ENCODE data around the gene PRLH.

Gene PRLH

DNA sequence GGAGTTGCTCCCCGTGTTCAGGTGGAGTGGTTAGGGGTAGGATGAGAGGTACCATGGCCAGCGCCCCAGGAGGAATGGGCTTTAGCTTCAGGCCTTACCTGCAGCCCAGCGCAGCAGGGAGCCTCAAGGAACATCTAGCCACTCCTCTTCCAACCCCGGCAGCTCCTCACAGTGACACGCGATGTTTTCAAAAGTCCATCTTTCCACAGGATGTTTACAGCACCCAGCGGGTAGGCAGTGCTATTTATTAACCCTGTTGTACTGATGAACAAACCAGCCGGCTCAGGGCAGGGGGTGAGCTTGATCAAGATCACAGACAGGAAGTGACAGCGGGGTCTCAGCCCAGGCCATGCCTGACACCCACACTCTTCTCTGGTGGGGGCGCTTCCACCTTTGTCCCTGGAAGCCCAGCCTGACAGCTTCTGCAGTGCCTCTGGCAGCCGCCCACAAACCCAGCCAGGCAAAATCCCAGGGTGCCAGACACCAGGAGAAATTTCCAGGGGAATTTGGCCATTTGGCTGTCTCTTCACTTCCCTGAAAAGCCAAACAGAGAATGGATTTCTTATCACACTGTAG lies 18.4 kb upstream of the PRLH start:
- H3K36me3 ChIP-seq (replicated peaks): peaks cover 61% of the 10 kb centered on the region
- no peak for DNase-seq
- TF ChIP-seq, protein P1, sequence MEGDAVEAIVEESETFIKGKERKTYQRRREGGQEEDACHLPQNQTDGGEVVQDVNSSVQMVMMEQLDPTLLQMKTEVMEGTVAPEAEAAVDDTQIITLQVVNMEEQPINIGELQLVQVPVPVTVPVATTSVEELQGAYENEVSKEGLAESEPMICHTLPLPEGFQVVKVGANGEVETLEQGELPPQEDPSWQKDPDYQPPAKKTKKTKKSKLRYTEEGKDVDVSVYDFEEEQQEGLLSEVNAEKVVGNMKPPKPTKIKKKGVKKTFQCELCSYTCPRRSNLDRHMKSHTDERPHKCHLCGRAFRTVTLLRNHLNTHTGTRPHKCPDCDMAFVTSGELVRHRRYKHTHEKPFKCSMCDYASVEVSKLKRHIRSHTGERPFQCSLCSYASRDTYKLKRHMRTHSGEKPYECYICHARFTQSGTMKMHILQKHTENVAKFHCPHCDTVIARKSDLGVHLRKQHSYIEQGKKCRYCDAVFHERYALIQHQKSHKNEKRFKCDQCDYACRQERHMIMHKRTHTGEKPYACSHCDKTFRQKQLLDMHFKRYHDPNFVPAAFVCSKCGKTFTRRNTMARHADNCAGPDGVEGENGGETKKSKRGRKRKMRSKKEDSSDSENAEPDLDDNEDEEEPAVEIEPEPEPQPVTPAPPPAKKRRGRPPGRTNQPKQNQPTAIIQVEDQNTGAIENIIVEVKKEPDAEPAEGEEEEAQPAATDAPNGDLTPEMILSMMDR (IDR thresholded peaks at IDR 0.05; ENCODE audit: low read depth, low read length, missing control alignments): no peak
- no peak overlapping the region for H3K27ac ChIP-seq
- no peak overlapping the region for H3K4me3 ChIP-seq (ENCODE audit: low read depth, low read length)
- in situ Hi-C loops (cut with HindIII; ENCODE audit: low pct_ligation_motif_present, low sequenced_read_pairs): no loop called here
- no peaks in the 10 kb centered on the region for H3K27me3 ChIP-seq (replicated peaks)

DNA sequence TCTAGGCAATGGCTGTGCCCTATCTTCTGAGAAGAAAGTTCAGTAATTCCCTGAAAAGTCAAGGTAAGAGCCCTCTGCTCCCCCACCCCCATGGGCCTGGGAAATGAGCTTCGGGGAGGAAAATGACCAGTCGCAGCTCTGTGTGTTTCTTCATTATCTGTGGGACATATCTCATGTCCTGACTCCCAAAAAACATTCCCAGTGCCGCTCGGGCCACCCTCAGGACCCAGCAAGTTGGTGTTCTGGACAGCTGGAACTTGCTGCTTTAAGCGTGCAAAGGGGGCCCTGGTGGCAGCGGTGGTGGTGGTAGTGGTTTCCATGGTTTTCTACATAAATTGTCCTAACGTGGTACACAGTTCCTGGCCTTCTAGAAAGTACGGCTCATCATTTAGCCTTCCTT lies 17.2 kb upstream of the PRLH start:
- no peak for DNase-seq
- no peak overlapping the region for H3K4me3 ChIP-seq (ENCODE audit: low read depth, low read length)
- peaks cover 74% of the 10 kb centered on the region for H3K36me3 ChIP-seq (replicated peaks)
- H3K27ac ChIP-seq: no peak overlapping the region
- no peaks in the 10 kb centered on the region for H3K27me3 ChIP-seq (replicated peaks)
- in situ Hi-C loops (cut with HindIII; ENCODE audit: low pct_ligation_motif_present, low sequenced_read_pairs): no loop called here
- TF ChIP-seq, protein P1 (IDR thresholded peaks at IDR 0.05; ENCODE audit: low read depth, low read length, missing control alignments): no peak

DNA sequence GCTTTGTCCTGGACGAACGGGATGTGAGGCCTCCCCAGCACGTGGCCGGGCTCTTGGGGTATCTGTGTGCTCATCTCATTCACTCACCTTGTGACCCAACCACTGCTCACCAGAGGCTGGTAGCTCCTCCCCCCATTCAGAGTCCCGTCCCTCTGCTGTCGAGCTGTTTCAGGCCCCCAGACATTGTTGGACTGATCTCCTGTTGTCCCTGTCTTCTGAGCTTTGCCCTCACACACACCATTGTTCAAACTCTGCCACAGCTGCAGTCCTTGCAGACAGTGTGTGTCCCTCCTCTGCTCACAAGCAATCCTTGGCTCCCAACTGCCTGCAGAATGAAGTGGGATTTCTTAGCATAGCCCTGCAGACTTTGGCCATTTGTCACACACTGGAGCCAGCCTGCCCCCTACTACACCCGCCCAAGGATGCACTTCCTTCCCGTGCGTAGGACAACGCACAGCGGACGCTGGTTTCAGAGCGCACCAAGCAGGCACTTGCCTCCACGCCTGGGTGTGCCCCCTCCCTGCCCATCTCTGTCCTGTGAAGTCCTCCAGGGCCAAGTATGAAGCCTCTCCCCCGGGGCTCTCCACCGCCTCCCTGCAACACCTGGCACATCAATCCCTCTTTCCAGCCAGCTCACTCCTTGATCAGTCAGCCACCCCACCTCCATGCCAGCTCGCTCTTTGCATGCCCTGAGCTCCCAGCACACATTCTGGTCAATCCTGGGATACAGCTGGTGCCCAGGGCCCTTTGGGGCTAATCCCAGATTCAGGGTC lies 16.5 kb upstream of the PRLH start:
- DNase-seq: no peak
- Histone ChIP-seq H3K4me3 (ENCODE audit: low read depth, low read length) (no peak overlapping the region), H3K27me3 (replicated peaks) (no peaks in the 10 kb centered on the region), H3K36me3 (replicated peaks) (peaks cover 80% of the 10 kb centered on the region), H3K27ac (no peak overlapping the region)
- in situ Hi-C loops (cut with HindIII; ENCODE audit: low pct_ligation_motif_present, low sequenced_read_pairs): no loop called here
- TF ChIP-seq, protein P1 (IDR thresholded peaks at IDR 0.05; ENCODE audit: low read depth, low read length, missing control alignments): no peak

DNA sequence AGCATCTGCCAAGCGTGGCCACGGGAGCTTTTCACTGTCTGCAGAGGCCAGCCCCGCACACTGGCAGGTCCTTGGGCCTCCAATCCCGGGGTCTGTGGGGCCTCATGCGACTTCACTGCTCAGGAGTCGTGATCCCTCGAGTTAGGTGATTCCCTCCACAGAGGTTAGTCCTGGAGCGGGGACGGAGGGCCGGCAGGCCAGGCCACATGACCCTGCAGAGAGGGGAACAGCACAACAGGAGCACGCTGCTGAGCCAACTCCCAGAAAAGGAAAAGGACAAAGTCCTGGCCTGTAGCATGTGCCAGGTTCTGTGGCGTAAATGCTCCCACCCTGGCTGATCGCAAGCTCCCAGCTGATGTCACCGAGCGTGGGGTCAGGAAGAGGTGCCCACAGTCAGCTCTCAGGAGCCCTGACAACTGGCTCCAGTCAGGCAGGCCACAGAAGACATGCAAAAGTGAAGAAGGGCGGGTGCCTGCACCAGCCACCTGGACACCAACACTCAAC lies 15.3 kb upstream of the PRLH start:
- H3K4me3 ChIP-seq (ENCODE audit: low read depth, low read length): no peak overlapping the region
- no peak overlapping the region for H3K27ac ChIP-seq
- no peaks in the 10 kb centered on the region for H3K27me3 ChIP-seq (replicated peaks)
- H3K36me3 ChIP-seq (replicated peaks): peaks cover 87% of the 10 kb centered on the region
- TF ChIP-seq, protein P1 (IDR thresholded peaks at IDR 0.05; ENCODE audit: low read depth, low read length, missing control alignments): no peak
- DNase-seq: no peak
- in situ Hi-C loops (cut with HindIII; ENCODE audit: low pct_ligation_motif_present, low sequenced_read_pairs): no loop called here

DNA sequence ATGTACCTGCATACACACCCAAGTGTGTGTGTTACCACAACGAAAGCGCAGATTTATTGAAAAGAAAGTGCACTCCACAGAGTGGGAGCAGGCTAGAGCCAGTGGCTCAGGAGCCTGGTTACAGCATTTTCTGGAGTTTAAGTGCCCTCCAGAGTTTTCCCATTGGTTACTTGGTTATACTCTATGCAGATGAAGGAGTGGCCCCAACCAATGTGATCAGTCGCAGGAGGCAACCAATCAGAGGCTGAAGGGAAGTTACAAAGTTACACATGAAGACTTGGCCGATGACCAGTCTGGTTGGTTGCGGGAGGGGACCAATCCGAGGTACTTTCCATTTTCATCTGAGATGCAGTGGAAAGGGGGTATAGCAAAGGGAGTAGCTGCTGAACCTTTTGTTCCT lies 13.5 kb upstream of the PRLH start:
- TF ChIP-seq, protein P1 (IDR thresholded peaks at IDR 0.05; ENCODE audit: low read depth, low read length, missing control alignments): no peak
- no peaks in the 10 kb centered on the region for H3K27me3 ChIP-seq (replicated peaks)
- DNase-seq: no peak
- in situ Hi-C loops (cut with HindIII; ENCODE audit: low pct_ligation_motif_present, low sequenced_read_pairs): no loop called here
- H3K36me3 ChIP-seq (replicated peaks): peaks cover 85% of the 10 kb centered on the region
- H3K27ac ChIP-seq: no peak overlapping the region
- no peak overlapping the region for H3K4me3 ChIP-seq (ENCODE audit: low read depth, low read length)
